ENCODE data around the gene DDB1. TPM values are rescaled to one million over a fixed set of nuclear protein-coding genes. Genes with fewer than 3 reads are reported as not detected.

The DDB1 gene
- total RNA-seq, 1 experiment from 2014 or later: 302 TPM

GRCh38 chr11:61306221-61306620, 26.7 kb downstream of the DDB1 start:
- ChIA-PET POLR2A (ENCODE audit: unreplicated experiment) (no interaction called here), CTCF (no interaction called here)
- TF ChIP-seq EZH2 (IDR thresholded peaks at IDR 0.05; ENCODE audit: low read depth) (no peak), CTCF (conservative IDR thresholded peaks at IDR 0.05) (no peak)
- Histone ChIP-seq H3K4me2 (no peak overlapping the region), H4K20me1 (ENCODE audit: insufficient read depth) (no peaks in the 10 kb centered on the region; the same call in 1 of the 2 replicates), H2AFZ (no peak overlapping the region), H3K27me3 (ENCODE audit: insufficient read depth, low read depth) (no peaks in the 10 kb centered on the region), H3K9me3 (ENCODE audit: insufficient read depth, low read depth) (no peaks in the 10 kb centered on the region), H3K79me2 (ENCODE audit: low read depth) (no peaks in the 10 kb centered on the region), H3K27ac (no peak overlapping the region), H3K4me1 (replicated peaks; ENCODE audit: insufficient read depth) (no peaks in the 10 kb centered on the region), H3F3A (ENCODE audit: insufficient read depth, low read depth) (peaks cover 5% of the 10 kb centered on the region; the same call in 1 of the 2 replicates), H3K36me3 (ENCODE audit: low read depth) (peaks cover 62% of the 10 kb centered on the region), H3K9me2 (ENCODE audit: insufficient read depth) (no peaks in the 10 kb centered on the region), H3K4me3 (no peak overlapping the region)
- no peak for DNase-seq
- BruUV-seq (replicated peaks): no TSS peak
- intact Hi-C loops (cut with micrococcal nuclease; ENCODE audit: unreplicated experiment): no loop called here

- BruUV-seq (replicated peaks): no TSS peak
- Histone ChIP-seq H3K79me2 (ENCODE audit: low read depth) (no peaks in the 10 kb centered on the region), H4K20me1 (ENCODE audit: insufficient read depth) (no peaks in the 10 kb centered on the region; the same call in 1 of the 2 replicates), H3K36me3 (ENCODE audit: low read depth) (peaks cover 55% of the 10 kb centered on the region), H3K4me1 (replicated peaks; ENCODE audit: insufficient read depth) (no peaks in the 10 kb centered on the region), H3F3A (ENCODE audit: insufficient read depth, low read depth) (peaks cover 5% of the 10 kb centered on the region; the same call in 1 of the 2 replicates), H3K9me2 (ENCODE audit: insufficient read depth) (no peaks in the 10 kb centered on the region), H3K9me3 (ENCODE audit: insufficient read depth, low read depth) (no peaks in the 10 kb centered on the region), H3K27ac (no peak overlapping the region), H3K27me3 (ENCODE audit: insufficient read depth, low read depth) (no peaks in the 10 kb centered on the region), H2AFZ (no peak overlapping the region), H3K4me2 (no peak overlapping the region), H3K4me3 (no peak overlapping the region)
- intact Hi-C loops (cut with micrococcal nuclease; ENCODE audit: unreplicated experiment): no loop called here
- ChIA-PET POLR2A (ENCODE audit: unreplicated experiment) (no interaction called here), CTCF (no interaction called here)
- DNase-seq: no peak
- TF ChIP-seq CTCF (conservative IDR thresholded peaks at IDR 0.05) (no peak), EZH2 (IDR thresholded peaks at IDR 0.05; ENCODE audit: low read depth) (no peak)
These were observed 27.5 kb downstream of the DDB1 start for GRCh38 chr11:61305417-61305816.

GRCh38 chr11:61303725-61304124, 29.2 kb downstream of the DDB1 start:
- Histone ChIP-seq H3K36me3 (ENCODE audit: low read depth) (peaks cover 38% of the 10 kb centered on the region), H3K4me1 (replicated peaks; ENCODE audit: insufficient read depth) (no peaks in the 10 kb centered on the region), H3K27ac (no peak overlapping the region), H4K20me1 (ENCODE audit: insufficient read depth) (no peaks in the 10 kb centered on the region; the same call in 1 of the 2 replicates), H2AFZ (no peak overlapping the region), H3K79me2 (ENCODE audit: low read depth) (no peaks in the 10 kb centered on the region), H3K9me3 (ENCODE audit: insufficient read depth, low read depth) (no peaks in the 10 kb centered on the region), H3K27me3 (ENCODE audit: insufficient read depth, low read depth) (no peaks in the 10 kb centered on the region), H3K4me2 (no peak overlapping the region), H3K4me3 (no peak overlapping the region), H3K9me2 (ENCODE audit: insufficient read depth) (no peaks in the 10 kb centered on the region), H3F3A (ENCODE audit: insufficient read depth, low read depth) (peaks cover 5% of the 10 kb centered on the region; the same call in 1 of the 2 replicates)
- CTCF ChIA-PET: no interaction called here
- POLR2A ChIA-PET (ENCODE audit: unreplicated experiment): no interaction called here
- no peak for DNase-seq
- intact Hi-C loops (cut with micrococcal nuclease; ENCODE audit: unreplicated experiment): no loop called here
- TF ChIP-seq EZH2 (IDR thresholded peaks at IDR 0.05; ENCODE audit: low read depth): no peak
- no peak for TF ChIP-seq CTCF (conservative IDR thresholded peaks at IDR 0.05)
- BruUV-seq (replicated peaks): no TSS peak

Measured in PC-9 (cell line).